ENCODE measurements around the gene MAGEA1.

GRCh38 chrX:153184787-153185186, 5.7 kb downstream of the MAGEA1 start:
- TF ChIP-seq, protein P1, sequence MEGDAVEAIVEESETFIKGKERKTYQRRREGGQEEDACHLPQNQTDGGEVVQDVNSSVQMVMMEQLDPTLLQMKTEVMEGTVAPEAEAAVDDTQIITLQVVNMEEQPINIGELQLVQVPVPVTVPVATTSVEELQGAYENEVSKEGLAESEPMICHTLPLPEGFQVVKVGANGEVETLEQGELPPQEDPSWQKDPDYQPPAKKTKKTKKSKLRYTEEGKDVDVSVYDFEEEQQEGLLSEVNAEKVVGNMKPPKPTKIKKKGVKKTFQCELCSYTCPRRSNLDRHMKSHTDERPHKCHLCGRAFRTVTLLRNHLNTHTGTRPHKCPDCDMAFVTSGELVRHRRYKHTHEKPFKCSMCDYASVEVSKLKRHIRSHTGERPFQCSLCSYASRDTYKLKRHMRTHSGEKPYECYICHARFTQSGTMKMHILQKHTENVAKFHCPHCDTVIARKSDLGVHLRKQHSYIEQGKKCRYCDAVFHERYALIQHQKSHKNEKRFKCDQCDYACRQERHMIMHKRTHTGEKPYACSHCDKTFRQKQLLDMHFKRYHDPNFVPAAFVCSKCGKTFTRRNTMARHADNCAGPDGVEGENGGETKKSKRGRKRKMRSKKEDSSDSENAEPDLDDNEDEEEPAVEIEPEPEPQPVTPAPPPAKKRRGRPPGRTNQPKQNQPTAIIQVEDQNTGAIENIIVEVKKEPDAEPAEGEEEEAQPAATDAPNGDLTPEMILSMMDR (conservative IDR thresholded peaks at IDR 0.05; ENCODE audit: low read length): no peak
- TF ChIP-seq EZH2phosphoT487 (IDR thresholded peaks at IDR 0.05; ENCODE audit: borderline replicate concordance): no peak
